Cardiac septum (tissue), 1 donor: Measurements from ENCODE around the gene FZD7. TPM values are rescaled to one million over a fixed set of nuclear protein-coding genes. Genes with fewer than 3 reads are reported as not detected.

ENCODE experiments used
- total RNA-seq: library from RNA; stranded (reverse); fragmentation: NEBNext Ultra II Directional; extraction: Animal tissue kit (Norgen Biotek cat#: 25700); gene quantifications from one replicate; pipeline ENCODE4 v1.2.1, GENCODE V29; 2021
- donor health status: DM: no; HTN: no; CAD: no.

FZD7 gene
- total RNA-seq, 1 donor from 2014 or later = 34.7 TPM

Other genes with a start within 250 kb of the FZD7 start
- gene CDK15, start 227.3 kb upstream of the FZD7 start, total RNA-seq = 0.22 TPM
- gene KIAA2012, start 39.4 kb downstream of the FZD7 start, total RNA-seq = not detected
- 59.5 TPM for gene SUMO1, start 204.7 kb downstream of the FZD7 start, total RNA-seq
- gene NOP58, start 231.9 kb downstream of the FZD7 start, total RNA-seq = 24.4 TPM